Suppressor macrophage treated with lipopolysaccharide for 4 hours (primary cell): ENCODE results near the gene GLCCI1.

Experiments used
- DNase-seq: peaks from one replicate; pipeline ENCODE4 v3.0.0-alpha.2; 2020

Gene GLCCI1

DNA sequence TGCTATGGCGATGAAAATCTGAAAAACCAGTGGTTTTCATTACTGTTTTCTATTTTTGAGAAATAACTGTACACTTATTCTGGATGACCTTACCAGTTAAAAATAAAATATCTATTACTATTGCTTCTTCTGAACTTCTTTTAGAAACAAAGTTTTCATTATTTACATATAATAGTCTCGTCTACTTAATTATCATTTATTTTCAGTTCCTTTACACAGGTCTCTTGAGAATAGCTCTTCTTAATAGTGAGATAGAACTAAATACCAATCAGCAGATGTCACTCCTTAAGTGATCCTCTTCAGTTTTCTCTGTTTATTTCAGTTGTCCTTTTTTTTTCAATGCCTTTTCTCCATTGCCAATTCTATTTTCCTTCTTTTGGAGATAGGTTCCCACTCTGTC lies 4.3 kb upstream of the GLCCI1 start:
- no peak for DNase-seq

DNA sequence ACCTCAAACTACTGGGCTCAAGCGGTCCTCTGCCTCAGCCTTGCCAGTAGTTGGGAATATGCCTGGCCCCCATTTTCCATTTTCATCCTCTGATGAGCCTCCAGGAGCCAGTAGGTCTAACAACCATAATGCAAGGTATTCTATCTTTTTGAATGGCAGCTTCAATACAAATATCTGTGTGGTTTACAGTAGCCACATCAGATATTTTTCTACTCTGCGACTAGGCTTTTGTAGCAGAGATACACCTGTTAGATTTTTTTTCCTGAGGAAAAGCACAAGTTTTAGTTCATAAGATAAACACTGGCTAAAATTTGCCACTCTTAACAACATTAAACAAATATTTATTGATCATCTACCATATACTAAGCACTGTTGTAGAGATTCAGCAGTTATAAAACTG lies 3.9 kb upstream of the GLCCI1 start:
- DNase-seq: no peak

DNA sequence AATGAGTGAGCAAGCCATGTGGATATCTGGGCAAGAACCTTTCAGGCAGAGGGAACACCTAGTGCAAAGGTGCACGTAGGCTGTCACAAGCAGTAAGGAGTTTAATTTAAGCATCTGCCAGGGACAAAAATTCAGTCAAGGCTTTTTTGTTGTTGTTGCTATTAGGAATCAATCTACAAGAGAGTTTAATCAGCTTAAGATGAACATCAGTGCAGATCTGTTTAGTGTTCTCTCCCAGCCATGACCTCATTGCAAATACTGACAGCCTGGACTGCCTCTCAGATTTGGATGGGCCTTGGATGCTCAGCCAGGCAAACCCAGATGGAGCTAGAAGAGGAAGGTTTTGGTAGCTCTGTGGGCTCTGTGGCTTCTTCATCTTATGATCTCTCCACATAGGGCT lies 3.3 kb upstream of the GLCCI1 start:
- DNase-seq: no peak

DNA sequence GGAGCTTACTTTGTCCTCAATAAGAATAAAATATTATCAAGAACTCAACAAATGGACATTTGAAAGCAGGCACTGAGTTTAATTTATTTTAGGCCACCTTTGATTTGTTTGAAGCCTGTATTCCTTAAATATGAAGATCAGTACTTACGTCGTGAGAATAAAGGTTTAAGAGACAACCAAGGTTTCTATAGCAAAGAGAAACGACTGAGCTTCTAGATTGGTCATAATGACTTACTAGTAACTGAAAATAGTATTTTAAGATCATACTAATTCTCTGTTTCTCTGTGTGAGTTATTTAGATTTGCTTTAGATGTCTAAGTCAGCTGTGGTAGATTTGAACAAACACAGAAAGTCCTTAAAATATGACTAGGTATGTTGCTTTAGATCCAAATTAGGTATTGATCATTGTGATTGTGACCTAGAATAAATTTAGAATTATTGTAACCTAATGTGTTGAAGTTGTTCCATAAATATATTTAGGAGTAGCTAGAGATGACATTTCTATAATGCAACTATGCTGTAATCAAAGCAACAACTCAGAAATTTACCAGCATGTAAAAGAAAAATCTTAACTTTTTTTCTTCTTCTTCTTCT lies 2.4 kb upstream of the GLCCI1 start:
- no peak for DNase-seq

DNA sequence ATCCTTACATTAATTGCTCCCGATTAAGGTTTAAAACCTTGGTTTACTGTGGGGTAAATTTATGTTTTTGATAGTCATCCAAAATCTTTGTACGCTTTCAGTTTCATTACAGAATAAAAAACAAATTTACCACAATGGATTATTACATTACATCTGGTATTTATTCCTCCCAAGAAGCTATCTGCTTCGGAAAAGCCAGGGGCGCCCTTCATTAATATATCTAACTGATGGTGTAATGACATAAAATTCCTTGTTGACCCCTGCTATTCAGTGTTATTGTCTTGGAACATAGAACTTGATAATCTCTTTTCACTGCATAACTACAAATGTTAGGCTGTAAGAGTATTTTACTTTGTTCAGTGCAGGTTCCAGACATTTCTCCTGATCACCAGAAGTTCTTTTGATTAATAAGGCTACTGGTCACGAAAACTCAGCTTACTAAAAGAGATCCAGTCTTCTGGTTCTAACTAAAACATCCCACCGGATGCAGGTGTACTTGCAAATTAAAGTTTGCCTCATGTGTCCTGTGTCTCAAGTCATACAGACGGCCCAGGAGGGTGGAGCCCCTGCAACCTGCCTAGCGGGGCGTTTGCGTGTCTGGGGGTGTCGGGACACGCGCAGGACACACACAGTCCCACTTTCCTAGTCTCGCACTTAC lies 581 bp upstream of the GLCCI1 start:
- peak; percentile 5 for DNase-seq

DNA sequence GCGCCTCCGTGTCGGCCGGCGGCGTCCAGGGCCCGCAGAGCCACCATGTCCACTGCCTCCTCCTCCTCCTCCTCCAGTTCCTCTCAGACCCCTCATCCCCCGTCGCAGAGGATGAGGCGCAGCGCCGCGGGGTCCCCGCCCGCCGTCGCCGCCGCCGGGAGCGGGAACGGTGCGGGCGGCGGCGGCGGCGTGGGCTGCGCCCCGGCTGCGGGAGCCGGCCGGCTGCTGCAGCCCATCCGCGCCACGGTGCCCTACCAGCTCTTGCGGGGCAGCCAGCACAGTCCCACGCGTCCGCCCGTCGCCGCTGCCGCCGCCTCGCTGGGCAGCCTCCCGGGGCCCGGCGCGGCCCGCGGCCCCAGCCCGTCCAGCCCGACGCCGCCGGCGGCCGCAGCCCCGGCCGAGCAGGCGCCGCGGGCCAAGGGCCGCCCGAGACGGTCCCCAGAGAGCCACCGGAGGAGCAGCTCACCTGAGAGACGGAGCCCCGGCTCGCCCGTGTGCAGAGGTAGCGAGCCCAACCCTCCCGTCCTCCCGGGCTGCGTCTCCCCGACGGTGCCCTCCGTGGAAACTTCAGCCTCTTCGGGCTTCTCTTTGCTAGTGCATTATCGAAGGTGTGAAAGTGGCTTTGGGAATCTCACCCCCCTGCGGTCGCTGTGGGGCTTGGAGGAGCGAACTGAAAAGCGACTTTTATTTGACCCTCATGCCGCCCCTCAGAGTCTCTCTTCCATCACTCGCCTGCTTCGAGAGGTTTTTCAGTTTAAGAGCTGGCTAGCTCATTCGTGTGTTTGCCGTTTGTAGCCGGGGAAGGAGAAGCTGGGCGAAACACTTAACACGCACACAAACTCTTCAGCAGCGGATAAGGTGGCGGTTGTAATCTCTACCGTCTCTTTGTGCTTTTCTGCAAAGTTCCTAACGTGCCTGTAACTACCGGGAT lies 975 bp downstream of the GLCCI1 start:
- DNase-seq: peak; percentile 22

DNA sequence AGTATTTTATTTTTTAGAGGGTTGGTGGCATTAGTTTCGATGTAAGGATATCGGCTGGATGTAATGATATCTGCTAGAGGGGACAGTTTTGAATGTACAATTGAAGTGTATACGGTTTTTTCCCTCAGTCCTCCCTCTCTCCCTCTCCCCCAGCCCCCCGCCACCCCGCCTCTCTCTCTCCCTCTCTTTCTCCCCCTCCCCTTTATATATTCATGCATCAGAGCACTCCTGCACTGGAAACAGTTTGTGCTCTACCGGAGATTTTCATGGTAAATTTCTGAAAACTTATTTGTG lies 1.6 kb downstream of the GLCCI1 start:
- no peak for DNase-seq

DNA sequence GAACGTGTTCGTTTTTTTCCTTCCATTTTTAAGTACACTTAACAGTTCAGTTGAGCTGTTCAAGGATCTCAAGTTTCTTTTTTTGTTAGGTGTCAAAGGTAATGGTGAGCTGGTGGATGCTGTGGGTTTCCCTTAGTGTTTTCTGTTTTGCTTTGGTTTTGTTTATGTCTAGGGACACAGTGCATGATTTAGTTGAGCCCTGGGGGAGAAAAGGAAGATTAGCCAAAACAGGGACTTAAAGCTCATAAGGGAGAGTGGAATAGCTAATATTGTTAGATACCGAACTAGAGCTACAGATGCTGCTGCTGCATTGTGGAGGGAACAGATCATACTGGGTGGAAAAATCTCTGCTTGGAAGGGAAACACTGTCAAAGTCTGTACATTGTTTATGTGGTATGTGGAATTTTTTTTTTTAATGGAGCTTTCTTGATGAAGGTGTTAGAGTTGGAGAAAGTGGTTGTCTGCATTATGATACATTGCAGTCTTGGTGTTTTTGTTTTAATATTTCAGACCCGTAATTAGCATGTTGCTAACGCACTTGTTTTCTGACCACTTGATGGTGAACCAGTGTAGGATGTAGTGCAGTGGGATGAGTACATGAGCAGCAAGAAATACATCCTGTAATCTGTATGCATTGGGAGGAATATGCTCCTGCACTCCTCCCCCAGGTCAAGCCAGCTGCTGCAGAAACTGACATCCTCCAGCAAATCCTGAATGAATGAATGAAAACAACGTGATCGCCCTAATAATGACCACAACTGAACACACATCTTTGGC lies 2.1 kb downstream of the GLCCI1 start:
- peak; percentile 3 for DNase-seq

DNA sequence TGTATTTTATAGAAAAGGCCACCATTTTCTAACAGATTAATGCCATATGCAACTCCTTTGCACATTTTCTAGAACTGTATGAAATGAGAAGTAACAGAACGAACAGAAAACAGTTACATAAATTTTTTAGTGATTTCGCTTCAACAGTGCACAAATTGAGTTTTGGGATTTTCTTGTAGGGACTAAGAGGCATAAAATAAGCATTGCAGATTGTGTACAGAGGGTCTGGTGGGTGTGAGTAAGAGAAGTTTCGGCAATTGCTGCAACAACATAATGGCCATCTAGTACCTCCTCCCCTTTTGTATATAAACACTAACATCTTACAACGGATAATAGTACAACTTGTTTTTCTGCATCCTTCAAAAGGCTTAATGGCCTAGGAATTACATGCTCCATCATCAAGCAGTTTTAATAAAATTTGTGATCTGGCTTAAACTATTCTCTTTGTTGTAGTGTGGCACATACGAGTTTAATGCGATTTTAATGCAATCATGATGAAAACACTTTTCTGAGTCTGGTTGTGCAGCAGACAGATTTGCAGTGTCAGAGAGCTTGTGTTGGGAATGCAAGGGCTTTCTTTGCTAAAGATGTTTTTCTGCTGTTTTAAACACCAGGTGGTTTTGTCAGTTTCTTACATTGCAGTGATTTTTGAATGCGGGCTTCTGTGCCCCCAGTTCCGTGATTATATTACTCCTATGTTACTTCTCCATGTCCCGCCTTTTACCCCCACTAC lies 2.9 kb downstream of the GLCCI1 start:
- DNase-seq: no peak

DNA sequence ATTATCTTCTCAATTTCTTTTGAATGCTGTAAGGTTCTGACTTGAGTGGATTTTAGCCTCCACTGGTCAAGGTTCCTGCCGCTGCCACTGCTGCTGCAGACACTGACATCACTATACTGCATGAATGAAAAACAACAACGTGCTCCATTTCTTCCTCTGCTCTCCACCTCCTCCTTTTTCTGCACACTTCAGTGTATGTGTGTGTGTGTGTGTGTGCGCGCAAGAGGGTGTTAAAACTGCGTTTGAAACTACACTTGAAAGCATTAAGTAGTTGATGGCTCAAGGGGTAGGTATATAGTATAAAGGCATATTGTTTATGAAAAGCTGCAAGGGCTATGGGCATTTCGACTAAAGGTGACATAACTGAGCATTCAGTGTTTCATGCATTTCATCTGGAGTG lies 3.5 kb downstream of the GLCCI1 start:
- no peak for DNase-seq

DNA sequence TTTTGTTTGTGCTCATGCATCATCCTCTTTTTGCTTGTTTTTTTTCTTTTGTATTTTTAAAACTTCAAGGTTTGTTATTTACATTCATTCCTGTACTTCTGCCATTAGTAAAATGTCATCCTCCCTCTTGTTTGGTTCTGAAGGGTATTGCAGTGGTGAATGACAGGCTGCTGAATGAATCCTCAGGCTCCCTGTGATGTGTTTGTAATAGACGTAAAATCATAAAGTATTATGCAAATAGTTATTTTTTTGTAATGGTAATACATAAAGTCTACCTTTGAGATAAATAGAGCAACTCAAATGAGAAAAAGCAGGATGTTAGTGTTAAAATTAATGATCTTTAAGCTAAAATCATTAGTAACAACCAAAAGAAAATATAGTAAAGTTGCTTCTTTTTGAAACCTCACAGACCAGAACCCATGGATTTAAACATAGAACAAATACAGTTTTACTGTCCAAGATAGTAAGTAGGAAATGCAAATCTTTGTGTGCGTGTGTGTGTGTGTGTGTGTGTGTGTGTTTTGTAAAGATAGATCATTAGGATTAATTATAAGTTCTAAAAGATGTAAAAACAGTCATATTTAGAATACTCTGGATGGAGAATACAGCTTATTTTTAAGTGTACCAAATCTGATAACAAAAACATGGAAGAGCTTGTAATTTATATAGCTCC lies 4.5 kb downstream of the GLCCI1 start:
- no peak for DNase-seq

DNA sequence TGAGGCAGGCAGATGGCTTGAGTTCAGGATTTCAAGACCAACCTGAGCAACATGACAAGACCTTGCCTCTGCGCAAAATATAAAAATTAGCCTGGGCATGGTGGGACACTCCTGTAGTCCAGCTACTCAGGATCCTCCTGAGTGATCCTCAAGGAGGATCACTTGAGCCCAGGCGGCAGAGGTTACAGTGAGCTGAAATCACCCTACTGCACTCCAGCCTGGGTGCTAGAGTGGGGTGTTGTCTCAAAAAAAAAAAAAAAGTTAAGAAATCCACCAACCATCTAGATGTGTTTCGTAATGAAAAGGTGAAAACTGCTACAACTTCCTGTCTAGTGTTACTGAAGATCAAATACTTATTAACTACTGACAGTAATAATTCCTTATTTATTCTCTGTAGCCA lies 8.1 kb downstream of the GLCCI1 start:
- no peak for DNase-seq

DNA sequence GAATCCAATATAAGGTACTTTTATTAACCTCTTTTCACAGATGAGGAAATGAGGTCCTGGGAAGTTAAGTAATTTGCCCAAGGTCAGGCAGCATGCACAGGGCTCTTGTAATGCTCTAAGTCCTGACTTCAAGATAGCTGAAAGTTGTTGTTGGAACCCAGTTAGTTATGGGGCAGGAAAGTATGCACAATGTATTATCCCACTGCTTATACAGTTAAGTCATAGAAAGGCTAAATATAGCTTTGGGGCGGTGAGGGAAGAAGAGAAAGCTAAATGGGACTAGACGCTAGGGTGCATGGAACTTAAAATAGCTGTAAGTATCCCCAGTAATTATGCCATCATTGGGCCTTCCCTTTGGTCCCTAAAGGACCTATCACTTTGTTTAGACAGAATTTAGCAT lies 9.2 kb downstream of the GLCCI1 start:
- DNase-seq: no peak

DNA sequence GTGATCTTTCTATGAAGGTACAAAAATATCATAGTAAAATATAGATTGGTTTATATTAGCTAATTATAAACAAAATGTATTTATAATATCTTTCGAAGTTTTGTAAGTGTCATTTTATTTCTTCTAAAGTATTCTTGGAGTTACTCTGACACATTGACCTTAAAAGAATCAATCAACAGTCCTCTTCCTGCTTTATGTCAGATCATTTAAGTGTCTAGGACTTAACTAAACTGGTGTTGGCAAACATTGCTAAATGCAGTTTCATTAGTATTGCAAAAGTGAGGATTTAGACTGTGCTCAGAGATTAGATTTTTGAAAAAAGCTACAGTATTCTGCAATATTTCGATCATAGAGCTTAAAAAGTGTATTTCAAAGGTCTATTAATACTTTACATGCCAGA lies 10.3 kb downstream of the GLCCI1 start:
- no peak for DNase-seq

DNA sequence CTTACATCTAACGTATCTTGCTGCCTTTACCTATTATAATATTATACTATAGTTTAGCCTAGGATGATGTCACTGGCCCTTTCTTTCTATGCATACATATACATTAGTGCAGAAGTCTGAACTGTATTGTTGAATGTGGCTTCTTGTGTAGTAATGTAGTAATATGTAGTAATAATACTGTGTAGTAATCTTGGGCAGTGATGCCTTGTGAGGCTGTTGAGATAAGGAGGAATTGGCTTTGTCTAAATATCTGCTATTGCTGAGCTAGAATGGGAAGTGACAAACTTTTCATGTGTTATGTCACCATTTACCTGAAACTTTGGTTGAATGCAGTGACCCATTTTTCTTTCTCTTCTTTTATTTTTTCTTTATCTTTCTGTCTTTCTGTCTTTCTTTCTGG lies 11.0 kb downstream of the GLCCI1 start:
- no peak for DNase-seq

DNA sequence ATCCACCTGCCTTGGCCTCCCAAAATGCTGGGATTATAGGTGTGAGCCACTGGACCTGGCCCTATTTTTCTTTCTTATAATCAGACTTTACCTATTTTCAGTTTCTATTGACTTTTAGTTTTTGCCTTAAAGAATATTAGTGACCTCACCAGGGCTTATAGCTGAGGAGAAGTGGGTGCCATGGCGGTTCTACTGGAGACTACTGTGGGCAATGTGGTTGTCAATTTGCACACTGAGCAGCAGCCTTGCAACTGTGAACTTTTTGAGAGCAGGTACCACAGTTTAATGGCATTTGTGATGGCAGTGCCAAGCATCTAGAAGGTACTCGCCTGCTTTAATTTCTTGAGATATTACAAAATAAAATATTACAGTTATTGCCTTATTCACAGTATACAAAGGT lies 11.5 kb downstream of the GLCCI1 start:
- no peak for DNase-seq

DNA sequence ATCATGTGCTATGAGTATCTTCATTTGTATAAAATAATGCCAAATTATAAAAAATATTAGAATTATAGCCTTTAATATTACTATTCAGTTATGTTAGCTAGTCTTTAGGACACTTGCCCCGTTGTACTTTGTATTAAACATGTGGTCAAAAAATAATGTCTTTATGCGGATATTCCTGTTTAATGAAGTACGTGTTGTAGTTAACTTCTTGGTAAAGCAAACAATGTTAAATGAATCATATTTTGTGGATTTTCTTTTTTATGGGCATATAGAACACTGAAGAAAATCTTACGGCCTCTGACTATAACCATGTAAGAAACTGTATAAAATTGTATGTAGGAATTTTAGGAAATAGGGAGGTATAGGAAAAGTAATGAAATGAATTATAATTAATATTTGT lies 14.3 kb downstream of the GLCCI1 start:
- DNase-seq: no peak

DNA sequence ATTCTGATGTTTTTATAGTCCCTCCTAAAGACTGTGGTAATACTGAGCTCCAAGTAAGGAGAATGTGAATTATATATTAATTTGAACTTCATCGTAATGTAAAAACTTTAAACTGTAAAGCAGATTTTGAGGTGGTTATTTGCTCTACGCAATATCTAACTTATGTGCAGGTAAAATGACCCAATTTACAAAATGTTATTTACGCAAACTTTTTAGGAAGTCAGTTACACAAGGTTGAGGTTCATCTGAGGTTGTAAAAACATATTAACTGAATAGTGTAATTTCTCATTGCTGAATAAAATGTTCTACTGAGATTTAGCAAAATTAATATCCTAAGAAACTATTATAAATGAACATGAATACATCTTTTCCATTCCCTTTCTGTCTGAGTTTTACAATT lies 15.8 kb downstream of the GLCCI1 start:
- DNase-seq: no peak

DNA sequence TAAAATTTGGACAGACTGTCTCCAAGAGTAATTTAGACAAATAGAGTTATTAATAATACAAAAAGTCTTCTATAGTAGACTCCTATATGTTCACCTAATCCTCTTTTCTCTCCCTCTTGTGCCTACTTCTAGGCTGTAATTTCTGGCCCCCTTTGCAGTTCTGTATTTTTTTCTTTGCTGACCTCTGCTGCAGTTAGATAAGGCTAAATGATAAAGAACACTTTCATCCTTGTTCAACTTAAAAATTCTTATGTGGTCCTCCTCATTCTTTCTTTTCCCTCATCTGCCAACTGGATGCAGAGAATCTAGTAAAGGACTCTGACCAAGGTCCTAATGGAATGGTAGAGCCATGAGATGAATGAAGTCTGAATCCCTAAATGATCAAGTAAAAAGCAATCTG lies 20.1 kb downstream of the GLCCI1 start:
- DNase-seq: no peak

DNA sequence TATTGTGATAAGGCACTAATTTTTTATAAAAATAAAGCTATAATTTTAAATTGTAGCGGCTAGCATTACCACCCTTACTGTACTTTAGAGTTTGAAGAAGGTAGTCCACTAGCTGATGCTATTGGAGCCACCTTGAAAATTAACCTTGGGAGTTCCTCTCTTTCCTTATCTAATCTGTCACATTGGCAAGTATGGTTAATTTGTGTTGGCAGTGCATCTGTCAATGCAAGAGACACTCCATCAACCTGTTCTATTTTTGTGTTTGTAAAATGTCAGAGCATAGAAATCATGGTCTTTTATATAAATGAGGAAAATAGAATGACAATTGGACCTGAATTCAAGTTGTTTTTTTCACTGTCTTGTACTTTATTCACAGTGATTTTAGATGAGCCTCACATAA lies 20.5 kb downstream of the GLCCI1 start:
- no peak for DNase-seq

DNA sequence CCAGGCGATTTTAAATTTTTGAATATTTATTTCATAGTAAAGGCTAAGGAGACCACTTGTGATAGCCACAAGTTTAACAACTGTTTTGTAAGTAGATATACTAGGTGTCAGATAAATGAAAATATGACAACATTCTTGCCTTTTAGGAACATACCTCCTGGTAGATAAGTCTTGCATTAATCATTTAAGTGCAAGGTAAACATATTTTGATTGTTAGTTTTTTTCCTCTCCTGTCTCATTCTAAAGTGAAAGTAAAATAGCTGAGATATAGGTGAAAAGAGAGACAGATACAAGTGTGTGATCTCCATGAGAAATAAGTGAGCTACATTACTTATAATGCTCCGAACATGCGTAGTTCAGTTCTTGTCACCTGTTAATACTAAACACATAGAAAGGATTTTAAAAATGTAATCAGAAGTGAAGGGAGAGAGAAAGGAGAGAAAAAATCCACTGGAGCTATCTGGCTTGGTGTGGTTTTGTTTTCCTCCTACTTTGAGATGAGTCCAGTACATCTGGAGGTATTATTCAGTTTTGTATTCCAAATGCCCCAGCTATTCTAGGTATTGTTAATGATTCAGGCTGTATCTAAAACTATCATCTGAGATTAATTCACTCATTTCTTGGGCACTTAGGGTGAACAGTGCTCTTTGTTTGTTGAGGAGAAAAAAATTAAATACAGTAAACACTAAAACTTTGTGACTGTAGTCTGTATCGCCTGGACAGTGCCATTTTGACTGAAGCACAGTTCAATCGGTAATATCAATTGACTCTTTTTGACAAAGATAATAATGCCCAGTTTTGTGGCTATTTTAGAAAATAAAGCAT lies 21.2 kb downstream of the GLCCI1 start:
- no peak for DNase-seq

DNA sequence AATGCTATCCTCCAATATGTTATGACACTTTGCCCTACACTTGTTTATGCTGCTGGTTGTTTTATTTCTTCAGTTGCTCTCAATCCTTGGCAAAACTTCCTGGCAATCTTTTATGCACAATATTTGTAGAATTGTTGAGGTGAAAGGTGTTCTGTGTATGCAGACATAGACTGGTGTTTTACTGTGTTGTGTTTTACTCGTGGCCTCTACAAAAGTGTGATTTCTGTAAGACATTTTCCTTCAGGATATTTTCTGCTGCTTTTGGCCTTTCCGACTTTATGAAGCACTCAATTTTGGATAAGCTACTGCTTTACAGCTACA lies 21.8 kb downstream of the GLCCI1 start:
- no peak for DNase-seq
